Sigmoid colon (tissue), 4 donors: ENCODE results near the gene SLC38A3.

Experiments
- CTCF ChIP-seq, 4 experiments: fragments of 450-650 bp in 3 of 4; fragments of 200-600 bp in 1 of 4; IDR thresholded peaks; one replicate each; pipeline ENCODE4 v1.5.1; 2016 to 2019; ENCODE audit warnings: antibody characterized with exemption in 4 of 4, mild to moderate bottlenecking in 3 of 4, moderate library complexity in 2 of 4
- POLR2A ChIP-seq, 2 donors: fragments of 450-650 bp; IDR thresholded peaks; one replicate each; pipeline ENCODE4 v1.6.1; 2016; ENCODE audit warnings: antibody characterized with exemption in 2 of 2, mild to moderate bottlenecking in 2 of 2, moderate library complexity in 2 of 2
- POLR2AphosphoS5 ChIP-seq, 4 donors: sonication (generic); formaldehyde crosslinking; IDR thresholded peaks; one replicate each; pipeline ENCODE4 v1.6.1; 2017; ENCODE audit warnings: antibody characterized with exemption in 4 of 4

- TF ChIP-seq CTCF (IDR thresholded peaks at IDR 0.05) (no peak), POLR2AphosphoS5 (IDR thresholded peaks at IDR 0.05) (no peak), POLR2A (IDR thresholded peaks at IDR 0.05) (no peak)
These were observed 64.4 kb downstream of the SLC38A3 start for GRCh38 chr3:50269460-50269859.
